Keratinocyte (primary cell): ENCODE data around the gene HIP1.

Experiments
- CTCF ChIP-seq, 3 experiments: IDR thresholded peaks in 1 of 3; conservative IDR thresholded peaks in 1 of 3; optimal IDR thresholded peaks in 1 of 3; 2 replicates in 2 of 3; 3 replicates in 1 of 3; pipeline versions ENCODE3 to v1.5.1; 2011; ENCODE audit warnings: low read length in 3 of 3, mild to moderate bottlenecking in 3 of 3, moderate library complexity in 2 of 3, control low read depth in 1 of 3, inconsistent platforms in 1 of 3; ENCODE audit not compliant: insufficient read depth in 2 of 3; ENCODE audit errors: extremely low read depth in 1 of 3
- EZH2 ChIP-seq: IDR thresholded peaks from one replicate; pipeline ENCODE4 v1.6.1; 2012; ENCODE audit warnings: inconsistent platforms, mild to moderate bottlenecking, low read length, moderate library complexity

- TF ChIP-seq CTCF (optimal IDR thresholded peaks at IDR 0.05 in 1 of 3, IDR thresholded peaks at IDR 0.05 in 1 of 3, conservative IDR thresholded peaks at IDR 0.05 in 1 of 3; ENCODE audit: extremely low read depth in 1 of 3, insufficient read depth in 2 of 3, low read length in 3 of 3) (no peak), EZH2 (no peak)
These were observed 33.6 kb upstream of the HIP1 start, which contains the start of gene CCL26 for GRCh38 chr7:75772081-75773077.
